Measurements from ENCODE around the gene POU2F2. TPM values are rescaled to one million over a fixed set of nuclear protein-coding genes. Genes with fewer than 3 reads are reported as not detected.

Gene POU2F2
- total RNA-seq, 1 experiment from 2014 or later: 2.4 TPM

GRCh38 chr19:42129399-42130253, 2.6 kb downstream of the POU2F2 start:
- TF ChIP-seq CTCF (conservative IDR thresholded peaks at IDR 0.05; ENCODE audit: low read depth, low read length): no peak
- TF ChIP-seq EZH2 (IDR thresholded peaks at IDR 0.05; ENCODE audit: low read length, unreplicated experiment): no peak
- TF ChIP-seq EZH2phosphoT487 (IDR thresholded peaks at IDR 0.05; ENCODE audit: borderline replicate concordance, low read length): no peak
- peaks cover 6% of the 10 kb centered on the region; the same call in 1 of the 2 replicates for H3K4me1 ChIP-seq (ENCODE audit: insufficient read depth, low read length)
- H3K4me3 ChIP-seq (ENCODE audit: low read length): no peak overlapping the region
- H3F3A ChIP-seq (ENCODE audit: low read length, unreplicated experiment): no peaks in the 10 kb centered on the region
- ATAC-seq (no peak), DNase-seq (no peak)
- H3K4me2 ChIP-seq (ENCODE audit: low read length): no peak overlapping the region
- H3K79me2 ChIP-seq (ENCODE audit: low read length): no peaks in the 10 kb centered on the region
- ChIA-PET POLR2A (ENCODE audit: unreplicated experiment) (no interaction called here), CTCF (no interaction called here)
- no peak overlapping the region for H2AFZ ChIP-seq (ENCODE audit: low read length)
- H3K27me3 ChIP-seq (ENCODE audit: low read length): no peaks in the 10 kb centered on the region
- H4K20me1 ChIP-seq (ENCODE audit: low read length): no peaks in the 10 kb centered on the region
- H3K9me3 ChIP-seq (ENCODE audit: low read length): no peaks in the 10 kb centered on the region
- no peak overlapping the region for H3K27ac ChIP-seq (ENCODE audit: low read length)
- H3K9ac ChIP-seq (ENCODE audit: low read length): no peak overlapping the region
- BruUV-seq (replicated peaks): no TSS peak
- intact Hi-C loops (cut with micrococcal nuclease): no loop called here
- no peaks in the 10 kb centered on the region for H3K36me3 ChIP-seq (ENCODE audit: low read depth, low read length)
- H3K9me2 ChIP-seq (replicated peaks; ENCODE audit: low read length): no peaks in the 10 kb centered on the region

GRCh38 chr19:42126574-42126973, 5.7 kb downstream of the POU2F2 start:
- intact Hi-C loops (cut with micrococcal nuclease): no loop called here
- Histone ChIP-seq H3K9me2 (replicated peaks; ENCODE audit: low read length) (no peaks in the 10 kb centered on the region), H3K4me2 (ENCODE audit: low read length) (no peak overlapping the region), H3K9me3 (ENCODE audit: low read length) (no peaks in the 10 kb centered on the region), H3K4me1 (ENCODE audit: insufficient read depth, low read length) (peaks cover 8% of the 10 kb centered on the region), H3F3A (ENCODE audit: low read length, unreplicated experiment) (no peaks in the 10 kb centered on the region), H4K20me1 (ENCODE audit: low read length) (no peaks in the 10 kb centered on the region), H2AFZ (ENCODE audit: low read length) (no peak overlapping the region), H3K9ac (ENCODE audit: low read length) (no peak overlapping the region), H3K27ac (ENCODE audit: low read length) (no peak overlapping the region), H3K4me3 (ENCODE audit: low read length) (no peak overlapping the region), H3K27me3 (ENCODE audit: low read length) (no peaks in the 10 kb centered on the region), H3K36me3 (ENCODE audit: low read depth, low read length) (no peaks in the 10 kb centered on the region), H3K79me2 (ENCODE audit: low read length) (no peaks in the 10 kb centered on the region)
- POLR2A ChIA-PET (ENCODE audit: unreplicated experiment): no interaction called here
- CTCF ChIA-PET: no interaction called here
- ATAC-seq (no peak), DNase-seq (no peak)
- no TSS peak for BruUV-seq (replicated peaks)
- TF ChIP-seq CTCF (conservative IDR thresholded peaks at IDR 0.05; ENCODE audit: low read depth, low read length): no peak
- TF ChIP-seq EZH2 (IDR thresholded peaks at IDR 0.05; ENCODE audit: low read length, unreplicated experiment): no peak
- TF ChIP-seq EZH2phosphoT487 (IDR thresholded peaks at IDR 0.05; ENCODE audit: borderline replicate concordance, low read length): no peak

GRCh38 chr19:42125536-42125935, 6.7 kb downstream of the POU2F2 start:
- Histone ChIP-seq H3K27me3 (ENCODE audit: low read length) (no peaks in the 10 kb centered on the region), H3K4me3 (ENCODE audit: low read length) (no peak overlapping the region), H3K9me2 (replicated peaks; ENCODE audit: low read length) (no peaks in the 10 kb centered on the region), H3K9me3 (ENCODE audit: low read length) (no peaks in the 10 kb centered on the region), H3F3A (ENCODE audit: low read length, unreplicated experiment) (no peaks in the 10 kb centered on the region), H3K27ac (ENCODE audit: low read length) (no peak overlapping the region), H2AFZ (ENCODE audit: low read length) (no peak overlapping the region), H3K4me1 (ENCODE audit: insufficient read depth, low read length) (peaks cover 14% of the 10 kb centered on the region), H3K4me2 (ENCODE audit: low read length) (no peak overlapping the region), H3K79me2 (ENCODE audit: low read length) (no peaks in the 10 kb centered on the region), H3K9ac (ENCODE audit: low read length) (no peak overlapping the region), H4K20me1 (ENCODE audit: low read length) (no peaks in the 10 kb centered on the region), H3K36me3 (ENCODE audit: low read depth, low read length) (no peaks in the 10 kb centered on the region)
- ATAC-seq (no peak), DNase-seq (no peak)
- TF ChIP-seq CTCF (conservative IDR thresholded peaks at IDR 0.05; ENCODE audit: low read depth, low read length): no peak
- no peak for TF ChIP-seq EZH2phosphoT487 (IDR thresholded peaks at IDR 0.05; ENCODE audit: borderline replicate concordance, low read length)
- no peak for TF ChIP-seq EZH2 (IDR thresholded peaks at IDR 0.05; ENCODE audit: low read length, unreplicated experiment)
- CTCF ChIA-PET: no interaction called here
- POLR2A ChIA-PET (ENCODE audit: unreplicated experiment): no interaction called here
- intact Hi-C loops (cut with micrococcal nuclease): no loop called here
- BruUV-seq (replicated peaks): no TSS peak
